ENCODE data around the gene ABCD3.

GRCh38 chr1:94504601-94505000 lies 86.4 kb downstream of the ABCD3 start:
- TF ChIP-seq ZNF146 (tag by site-specific recombination; IDR thresholded peaks at IDR 0.05) (no peak), ZNF324 (tag by site-specific recombination; IDR thresholded peaks at IDR 0.05) (no peak), CTCF (tag by site-specific recombination; IDR thresholded peaks at IDR 0.05) (no peak), TCF7L2 (IDR thresholded peaks at IDR 0.05; ENCODE audit: borderline replicate concordance, low read depth, low read length) (no peak), ZXDB (tag by site-specific recombination; IDR thresholded peaks at IDR 0.05) (no peak), SP2 (tag by site-specific recombination; IDR thresholded peaks at IDR 0.05) (no peak), PATZ1 (tag by site-specific recombination; IDR thresholded peaks at IDR 0.05) (no peak), SETDB1 (IDR thresholded peaks at IDR 0.05; ENCODE audit: insufficient read length, low read length) (no peak), ZNF184 (tag by site-specific recombination; IDR thresholded peaks at IDR 0.05) (no peak), ZNF621 (tag by site-specific recombination; IDR thresholded peaks at IDR 0.05) (no peak), ZNF747 (tag by site-specific recombination; IDR thresholded peaks at IDR 0.05) (no peak), ZNF513 (tag by site-specific recombination; IDR thresholded peaks at IDR 0.05) (no peak)
